ENCODE results near the gene CRBN.

DNA sequence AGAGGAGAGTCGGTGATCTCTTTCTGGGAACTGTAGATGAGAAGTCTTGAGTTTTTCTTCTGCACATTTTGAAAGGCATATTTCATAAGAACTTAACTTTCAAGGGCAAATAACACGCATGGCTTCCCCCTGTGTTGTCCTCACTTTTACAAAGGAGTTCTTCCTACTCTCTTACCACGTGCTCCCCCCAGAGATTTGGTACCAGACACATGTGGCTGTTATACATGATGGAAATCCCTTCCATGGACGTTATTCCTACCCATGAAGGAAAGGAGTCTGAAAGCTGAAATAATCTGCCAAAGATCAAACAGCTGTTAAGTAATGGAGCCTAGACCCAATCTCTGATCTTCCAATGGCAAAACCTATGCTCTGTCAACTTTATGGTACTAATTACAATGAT lies 73.7 kb downstream of the CRBN start:
- TF ChIP-seq, protein P1, sequence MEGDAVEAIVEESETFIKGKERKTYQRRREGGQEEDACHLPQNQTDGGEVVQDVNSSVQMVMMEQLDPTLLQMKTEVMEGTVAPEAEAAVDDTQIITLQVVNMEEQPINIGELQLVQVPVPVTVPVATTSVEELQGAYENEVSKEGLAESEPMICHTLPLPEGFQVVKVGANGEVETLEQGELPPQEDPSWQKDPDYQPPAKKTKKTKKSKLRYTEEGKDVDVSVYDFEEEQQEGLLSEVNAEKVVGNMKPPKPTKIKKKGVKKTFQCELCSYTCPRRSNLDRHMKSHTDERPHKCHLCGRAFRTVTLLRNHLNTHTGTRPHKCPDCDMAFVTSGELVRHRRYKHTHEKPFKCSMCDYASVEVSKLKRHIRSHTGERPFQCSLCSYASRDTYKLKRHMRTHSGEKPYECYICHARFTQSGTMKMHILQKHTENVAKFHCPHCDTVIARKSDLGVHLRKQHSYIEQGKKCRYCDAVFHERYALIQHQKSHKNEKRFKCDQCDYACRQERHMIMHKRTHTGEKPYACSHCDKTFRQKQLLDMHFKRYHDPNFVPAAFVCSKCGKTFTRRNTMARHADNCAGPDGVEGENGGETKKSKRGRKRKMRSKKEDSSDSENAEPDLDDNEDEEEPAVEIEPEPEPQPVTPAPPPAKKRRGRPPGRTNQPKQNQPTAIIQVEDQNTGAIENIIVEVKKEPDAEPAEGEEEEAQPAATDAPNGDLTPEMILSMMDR (IDR thresholded peaks at IDR 0.05), result no peak
- TF ChIP-seq POLR2A (IDR thresholded peaks at IDR 0.05), result no peak

Data from breast epithelium (tissue), 3 donors.